ENCODE data around the gene RNH1.
"Not testable (repeated sequence)": the region's sequence is repeated elsewhere in the genome, so short reads cannot be mapped to it uniquely, and the experiment has no call there.

RNH1 gene

GRCh38 chr11:520428-521176, 13.6 kb upstream of the RNH1 start:
- no peak for DNase-seq (ENCODE audit: low read depth)

- peak; percentile 95 for DNase-seq (ENCODE audit: low read depth)
Measured at GRCh38 chr11:518463-519202, 11.6 kb upstream of the RNH1 start.

- not testable (repeated sequence) for DNase-seq (ENCODE audit: low read depth)
Measured at GRCh38 chr11:516918-517685, 10.1 kb upstream of the RNH1 start.

GRCh38 chr11:516400-516799, 9.4 kb upstream of the RNH1 start:
- DNase-seq (ENCODE audit: low read depth), result no peak

GRCh38 chr11:515131-515530, 8.1 kb upstream of the RNH1 start:
- no peak for DNase-seq (ENCODE audit: low read depth)

GRCh38 chr11:514606-515005, 7.6 kb upstream of the RNH1 start:
- no peak for DNase-seq (ENCODE audit: low read depth)

GRCh38 chr11:512761-513595, 5.9 kb upstream of the RNH1 start:
- no peak for DNase-seq (ENCODE audit: low read depth)

GRCh38 chr11:508956-509355, 1.9 kb upstream of the RNH1 start:
- no peak for DNase-seq (ENCODE audit: low read depth)

GRCh38 chr11:507727-508515, 879 bp upstream of the RNH1 start:
- DNase-seq (ENCODE audit: low read depth), result no peak

- peak; percentile 99 for DNase-seq (ENCODE audit: low read depth)
Measured at GRCh38 chr11:506238-506994, 626 bp downstream of the RNH1 start.

GRCh38 chr11:504994-505344, 2.1 kb downstream of the RNH1 start:
- no peak for DNase-seq (ENCODE audit: low read depth)

- DNase-seq (ENCODE audit: low read depth), result peak; percentile 72
Measured at GRCh38 chr11:504053-504993, 2.7 kb downstream of the RNH1 start.

GRCh38 chr11:503179-503981, 3.7 kb downstream of the RNH1 start:
- peak; percentile 52 for DNase-seq (ENCODE audit: low read depth)

GRCh38 chr11:502288-503178, 4.5 kb downstream of the RNH1 start:
- no peak for DNase-seq (ENCODE audit: low read depth)

GRCh38 chr11:501683-502287, 5.3 kb downstream of the RNH1 start:
- DNase-seq (ENCODE audit: low read depth), result no peak

GRCh38 chr11:501001-501682, 5.9 kb downstream of the RNH1 start:
- DNase-seq (ENCODE audit: low read depth), result no peak
